PC-3 (cell line): ENCODE data around the gene JARID2. TPM values are rescaled to one million over a fixed set of nuclear protein-coding genes. Genes with fewer than 3 reads are reported as not detected.

ENCODE experiments used
- ATAC-seq: fragments of 200-7000 bp; cut with Tn5 transposase; 2 replicates; pipeline ENCODE4 v1.9.1; 2020; ENCODE audit warnings: mild to moderate bottlenecking, moderate library complexity
- BruUV-seq: library from RNA; stranded (reverse); fragments of 400-500 nt; replicated peaks from 2 replicates; lab custom pipeline; 2021; lab: Mats Ljungman, UMichigan
- CTCF ChIA-PET: fragments of 300-600 bp; sonication (Branson Sonifier 250); formaldehyde crosslinking; loops from one replicate; lab custom pipeline; 2022; ENCODE audit warnings: antibody characterized with exemption; lab: Charles Lee
- POLR2A ChIA-PET: fragments of 300-600 bp; sonication (Branson Sonifier 250); formaldehyde crosslinking; loops from one replicate; lab custom pipeline; 2022; ENCODE audit warnings: antibody characterized with exemption; ENCODE audit not compliant: unreplicated experiment; lab: Charles Lee
- DNase-seq: peaks from one replicate; pipeline ENCODE4 v3.0.0-alpha.2; 2015
- H2AFZ ChIP-seq: fragments of 300-600 bp; sonication (generic); 2 replicates; pipeline ENCODE4 v1.6.0; 2016; ENCODE audit warnings: antibody characterized with exemption, low read length
- H3F3A ChIP-seq: fragments of 300-600 bp; sonication (generic); one replicate; pipeline ENCODE4 v1.6.0; 2017; ENCODE audit warnings: antibody characterized with exemption, low read length, control low read depth, mild to moderate bottlenecking; ENCODE audit not compliant: unreplicated experiment
- H3K27ac ChIP-seq: fragments of 300-600 bp; sonication (generic); 2 replicates; pipeline ENCODE4 v1.5.1; 2016; ENCODE audit warnings: mild to moderate bottlenecking, low read length
- H3K27me3 ChIP-seq: fragments of 300-600 bp; sonication (generic); 2 replicates; pipeline ENCODE4 v1.6.1; 2016; ENCODE audit warnings: low read length, mixed read lengths
- H3K36me3 ChIP-seq: fragments of 300-600 bp; sonication (generic); 2 replicates; pipeline ENCODE4 v1.6.1; 2016; ENCODE audit warnings: low read depth, mixed run types, low read length, mixed read lengths
- H3K4me1 ChIP-seq: fragments of 300-600 bp; sonication (generic); 2 replicates; pipeline ENCODE4 v1.5.1; 2016; ENCODE audit warnings: low read length; ENCODE audit not compliant: insufficient read depth
- H3K4me2 ChIP-seq: fragments of 300-600 bp; sonication (generic); 2 replicates; pipeline ENCODE4 v1.6.0; 2016; ENCODE audit warnings: low read length
- H3K4me3 ChIP-seq: fragments of 300-600 bp; sonication (generic); 2 replicates; pipeline ENCODE4 v1.5.1; 2016; ENCODE audit warnings: mild to moderate bottlenecking, low read length, mixed read lengths
- H3K79me2 ChIP-seq: fragments of 300-600 bp; sonication (generic); 2 replicates; pipeline ENCODE4 v1.6.1; 2017; ENCODE audit warnings: low read length, mixed read lengths
- H3K9ac ChIP-seq: fragments of 300-600 bp; sonication (generic); 2 replicates; pipeline ENCODE4 v1.6.0; 2016; ENCODE audit warnings: mild to moderate bottlenecking, low read length
- H3K9me2 ChIP-seq: fragments of 300-600 bp; sonication (generic); replicated peaks from 2 replicates; pipeline ENCODE4 v1.6.1; 2016; ENCODE audit warnings: mixed run types, low read length, mixed read lengths
- H3K9me3 ChIP-seq: fragments of 300-600 bp; sonication (generic); 2 replicates; pipeline ENCODE4 v1.6.1; 2016; ENCODE audit warnings: low read length, mixed read lengths
- H4K20me1 ChIP-seq: fragments of 300-600 bp; sonication (generic); 2 replicates; pipeline ENCODE4 v1.6.1; 2016; ENCODE audit warnings: low read length, mixed read lengths
- EZH2 ChIP-seq: fragments of 300-600 bp; sonication (generic); IDR thresholded peaks from one replicate; pipeline ENCODE4 v1.6.1; 2017; ENCODE audit warnings: antibody characterized with exemption, mild to moderate bottlenecking, low read length; ENCODE audit not compliant: unreplicated experiment
- EZH2phosphoT487 ChIP-seq: fragments of 300-600 bp; sonication (generic); IDR thresholded peaks from 2 replicates; pipeline ENCODE4 v1.6.1; 2018; ENCODE audit warnings: mild to moderate bottlenecking, antibody characterized with exemption, low read length, borderline replicate concordance
- intact Hi-C: fragments of 100-400 bp; cut with micrococcal nuclease; formaldehyde crosslinking; loops from 2 replicates; pipeline ENCODE4 v1.9.0; 2023
- total RNA-seq: library from RNA; depleted of rRNA; stranded (reverse); fragments of >200 nt; gene quantifications from 2 replicates; pipeline ENCODE4 v1.2.3, GENCODE V29; 2014
- TF ChIP-seq, protein P1 (sequence below): fragments of 300-600 bp; sonication (generic); conservative IDR thresholded peaks from 2 replicates; pipeline ENCODE4 v1.5.1; 2017; ENCODE audit warnings: antibody characterized with exemption, low read depth, mild to moderate bottlenecking, low read length

The JARID2 gene
- total RNA-seq, 1 experiment from 2014 or later = 11.0 TPM

DNA sequence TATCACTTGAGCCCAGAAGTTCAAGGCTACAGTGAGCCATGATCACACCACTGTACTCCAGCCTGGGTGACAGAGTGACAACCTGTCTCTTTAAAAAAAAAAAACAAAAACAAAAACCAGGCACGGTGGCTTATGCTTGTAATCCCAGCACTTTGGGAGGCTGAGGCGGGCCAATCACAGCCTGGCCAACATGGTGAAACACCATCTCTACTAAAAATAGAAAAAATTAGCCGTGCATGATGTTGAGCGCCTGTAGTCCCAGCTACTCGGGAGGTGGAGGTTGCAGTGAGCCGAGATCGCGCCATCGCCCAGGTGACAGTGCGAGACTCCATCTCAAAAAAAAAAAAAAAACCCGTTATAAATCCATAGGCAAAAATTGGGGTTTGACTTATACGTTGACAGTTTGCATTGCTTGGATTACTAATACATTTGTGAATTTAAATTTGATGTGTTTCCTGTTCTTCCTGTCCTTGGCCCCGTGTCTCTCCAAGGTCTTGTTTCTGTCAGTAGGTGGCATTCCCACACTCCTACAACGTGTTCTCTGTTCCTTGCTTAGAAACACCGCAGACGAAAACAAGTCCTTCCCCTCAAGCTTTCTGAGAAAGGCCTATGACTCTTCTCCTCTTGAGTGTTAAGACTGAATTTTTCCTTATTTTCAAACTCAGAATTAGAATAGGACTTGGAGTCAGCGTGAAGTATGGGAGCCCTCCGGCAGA is 269.9 kb downstream of the JARID2 start:
- intact Hi-C loops = no loop called here
- Histone ChIP-seq H3K27ac (no peak overlapping the region), H4K20me1 (no peaks in the 10 kb centered on the region), H3F3A (no peaks in the 10 kb centered on the region), H3K4me1 (no peaks in the 10 kb centered on the region), H3K9ac (no peak overlapping the region), H3K36me3 (peaks cover 12% of the 10 kb centered on the region), H3K4me3 (no peak overlapping the region), H3K27me3 (no peaks in the 10 kb centered on the region), H3K9me3 (no peaks in the 10 kb centered on the region), H3K4me2 (no peak overlapping the region), H2AFZ (no peak overlapping the region), H3K9me2 (no peaks in the 10 kb centered on the region), H3K79me2 (no peaks in the 10 kb centered on the region)
- DNase-seq (no peak), ATAC-seq (no peak)
- ChIA-PET POLR2A (no interaction called here), CTCF (interaction anchor here (0.5 kb wide), 1 partner anchor 414 kb away, joined by 14 read pairs; no protein-coding TSS in a partner anchor)
- BruUV-seq = no TSS peak
- TF ChIP-seq, protein P1, sequence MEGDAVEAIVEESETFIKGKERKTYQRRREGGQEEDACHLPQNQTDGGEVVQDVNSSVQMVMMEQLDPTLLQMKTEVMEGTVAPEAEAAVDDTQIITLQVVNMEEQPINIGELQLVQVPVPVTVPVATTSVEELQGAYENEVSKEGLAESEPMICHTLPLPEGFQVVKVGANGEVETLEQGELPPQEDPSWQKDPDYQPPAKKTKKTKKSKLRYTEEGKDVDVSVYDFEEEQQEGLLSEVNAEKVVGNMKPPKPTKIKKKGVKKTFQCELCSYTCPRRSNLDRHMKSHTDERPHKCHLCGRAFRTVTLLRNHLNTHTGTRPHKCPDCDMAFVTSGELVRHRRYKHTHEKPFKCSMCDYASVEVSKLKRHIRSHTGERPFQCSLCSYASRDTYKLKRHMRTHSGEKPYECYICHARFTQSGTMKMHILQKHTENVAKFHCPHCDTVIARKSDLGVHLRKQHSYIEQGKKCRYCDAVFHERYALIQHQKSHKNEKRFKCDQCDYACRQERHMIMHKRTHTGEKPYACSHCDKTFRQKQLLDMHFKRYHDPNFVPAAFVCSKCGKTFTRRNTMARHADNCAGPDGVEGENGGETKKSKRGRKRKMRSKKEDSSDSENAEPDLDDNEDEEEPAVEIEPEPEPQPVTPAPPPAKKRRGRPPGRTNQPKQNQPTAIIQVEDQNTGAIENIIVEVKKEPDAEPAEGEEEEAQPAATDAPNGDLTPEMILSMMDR = no peak
- TF ChIP-seq EZH2phosphoT487 = no peak
- no peak for TF ChIP-seq EZH2

DNA sequence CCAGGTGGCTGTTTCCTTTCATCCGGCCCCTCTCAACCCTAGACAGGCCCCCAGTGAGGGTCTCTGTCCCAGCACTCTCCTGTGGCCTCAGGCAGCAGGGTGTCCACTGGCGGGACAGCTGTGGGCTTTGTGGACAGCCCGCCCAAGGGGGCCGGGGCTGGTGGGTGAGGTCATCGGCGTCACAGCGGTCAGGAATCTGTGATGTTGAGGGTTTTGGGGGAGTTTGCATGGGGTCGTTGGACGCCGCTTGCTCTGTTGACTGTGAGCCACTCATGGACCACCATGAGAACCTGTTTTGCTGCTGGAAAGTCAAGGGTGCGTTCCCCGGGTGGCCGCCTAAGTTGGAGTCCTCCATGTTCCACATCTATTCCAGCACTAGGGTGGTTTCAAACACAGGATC is 270.5 kb downstream of the JARID2 start:
- DNase-seq = no peak
- CTCF ChIA-PET = no interaction called here
- POLR2A ChIA-PET = no interaction called here
- intact Hi-C loops = no loop called here
- Histone ChIP-seq H3K9me2 (no peaks in the 10 kb centered on the region), H2AFZ (no peak overlapping the region), H3F3A (no peaks in the 10 kb centered on the region), H3K4me2 (no peak overlapping the region), H3K27me3 (no peaks in the 10 kb centered on the region), H4K20me1 (no peaks in the 10 kb centered on the region), H3K27ac (no peak overlapping the region), H3K9ac (no peak overlapping the region), H3K4me1 (no peaks in the 10 kb centered on the region), H3K36me3 (peaks cover 15% of the 10 kb centered on the region), H3K9me3 (no peaks in the 10 kb centered on the region), H3K4me3 (no peak overlapping the region), H3K79me2 (no peaks in the 10 kb centered on the region)
- TF ChIP-seq EZH2phosphoT487 (no peak), EZH2 (no peak)
- TF ChIP-seq, protein P1 = no peak
- BruUV-seq = no TSS peak
- ATAC-seq = no peak

DNA sequence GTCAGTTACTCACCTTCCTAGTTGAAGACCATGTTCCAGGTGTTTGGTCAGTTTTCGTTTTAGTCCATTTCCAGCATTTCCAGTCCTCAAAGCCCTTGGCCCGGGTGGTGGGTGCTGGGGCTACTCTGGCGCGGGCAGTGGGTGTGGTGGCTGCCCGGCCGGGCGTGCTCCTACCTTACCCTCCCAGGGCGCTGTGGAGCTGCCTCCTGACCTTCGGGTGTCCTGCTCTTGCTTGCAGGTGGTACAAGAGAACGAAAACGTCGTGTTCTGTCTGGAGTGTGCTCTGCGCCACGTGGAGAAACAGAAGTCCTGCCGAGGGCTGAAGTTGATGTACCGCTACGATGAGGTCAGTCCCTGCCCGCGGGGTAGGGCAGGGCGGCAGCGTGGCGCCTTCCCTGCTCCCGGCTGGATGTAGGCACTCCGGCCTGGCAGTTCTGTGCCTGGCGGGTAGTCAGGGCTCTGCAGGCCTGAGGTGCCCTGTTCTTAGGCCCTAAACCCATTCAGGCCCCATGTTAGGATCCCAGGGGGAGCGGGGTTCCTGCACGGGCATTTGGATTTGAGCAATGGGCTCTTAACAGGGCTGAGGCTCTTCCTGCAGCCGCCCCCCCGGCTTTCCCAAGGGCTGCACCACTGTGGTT is 271.2 kb downstream of the JARID2 start:
- ATAC-seq (no peak), DNase-seq (no peak)
- H3K9me3 ChIP-seq = no peaks in the 10 kb centered on the region
- no peaks in the 10 kb centered on the region for H4K20me1 ChIP-seq
- POLR2A ChIA-PET = no interaction called here
- CTCF ChIA-PET = no interaction called here
- H3K4me2 ChIP-seq = no peak overlapping the region
- H2AFZ ChIP-seq = no peak overlapping the region
- no peaks in the 10 kb centered on the region for H3K27me3 ChIP-seq
- no TSS peak for BruUV-seq
- no peaks in the 10 kb centered on the region for H3K4me1 ChIP-seq
- H3K9ac ChIP-seq = no peak overlapping the region
- intact Hi-C loops = no loop called here
- H3K36me3 ChIP-seq = peaks cover 12% of the 10 kb centered on the region
- TF ChIP-seq, protein P1 = no peak
- TF ChIP-seq EZH2 = no peak
- H3K79me2 ChIP-seq = no peaks in the 10 kb centered on the region
- no peak overlapping the region for H3K27ac ChIP-seq
- H3K4me3 ChIP-seq = no peak overlapping the region
- H3F3A ChIP-seq = no peaks in the 10 kb centered on the region
- H3K9me2 ChIP-seq = no peaks in the 10 kb centered on the region
